ENCODE measurements around the gene TMEM74B.

The TMEM74B gene

DNA sequence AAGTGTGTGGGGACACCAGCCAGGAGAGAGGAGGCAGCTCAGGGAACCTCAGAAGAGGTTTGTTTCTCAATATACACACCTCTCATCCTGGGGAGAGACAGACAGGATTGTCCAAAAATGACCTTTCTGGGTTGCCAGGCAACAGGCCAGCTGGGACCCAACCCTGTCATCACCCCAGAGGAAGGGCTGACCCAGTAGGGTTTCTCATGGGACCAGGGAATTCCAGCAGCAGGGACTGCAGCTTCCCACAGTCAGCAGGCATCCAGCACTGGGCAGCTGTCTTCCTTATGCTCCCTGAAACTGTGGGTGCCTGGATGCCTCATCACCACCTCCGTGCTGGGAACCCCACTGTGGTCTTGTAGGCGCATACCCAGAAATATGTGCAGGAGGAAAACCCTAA is 19.8 kb upstream of the TMEM74B start:
- DNase-seq: no peak

DNA sequence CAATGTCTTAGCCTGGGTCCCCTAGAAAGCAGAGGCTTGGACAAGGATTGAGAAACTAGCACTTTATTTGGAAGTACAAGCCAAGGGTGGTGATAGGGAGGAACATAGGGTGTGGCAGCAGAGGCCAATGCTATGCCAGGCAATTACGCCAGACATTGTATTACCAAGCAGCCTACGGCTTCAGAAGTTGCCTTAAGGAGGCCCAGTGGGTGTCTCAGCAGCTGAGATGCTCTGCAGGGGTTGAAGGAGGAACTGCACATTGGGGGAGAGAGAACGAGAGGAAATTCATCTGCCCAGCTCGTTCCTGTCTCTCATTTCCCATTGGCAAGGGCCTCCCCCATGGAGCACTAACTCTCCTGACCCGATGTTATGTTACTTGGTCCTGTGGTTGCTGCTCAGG is 19.3 kb upstream of the TMEM74B start:
- peak; percentile 17 for DNase-seq

DNA sequence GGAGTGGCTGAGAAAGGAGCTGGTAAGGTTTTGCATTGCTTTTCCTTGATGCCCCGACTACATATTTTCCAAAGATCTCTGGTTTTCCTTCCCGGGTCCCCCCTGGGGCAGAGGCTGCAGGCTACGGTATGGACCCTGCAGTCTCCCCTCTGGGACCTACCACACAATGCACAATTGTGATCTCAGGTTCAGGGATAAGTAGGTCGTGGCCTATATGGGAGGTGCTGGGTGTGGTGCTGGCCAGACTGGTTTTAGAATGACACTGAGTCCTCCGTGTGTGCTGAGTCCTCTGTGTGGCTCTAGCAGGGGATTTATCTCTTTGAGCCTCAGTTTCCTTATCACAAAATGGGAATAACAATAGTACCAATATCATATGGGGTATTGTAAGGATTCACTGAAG is 18.8 kb upstream of the TMEM74B start:
- no peak for DNase-seq

DNA sequence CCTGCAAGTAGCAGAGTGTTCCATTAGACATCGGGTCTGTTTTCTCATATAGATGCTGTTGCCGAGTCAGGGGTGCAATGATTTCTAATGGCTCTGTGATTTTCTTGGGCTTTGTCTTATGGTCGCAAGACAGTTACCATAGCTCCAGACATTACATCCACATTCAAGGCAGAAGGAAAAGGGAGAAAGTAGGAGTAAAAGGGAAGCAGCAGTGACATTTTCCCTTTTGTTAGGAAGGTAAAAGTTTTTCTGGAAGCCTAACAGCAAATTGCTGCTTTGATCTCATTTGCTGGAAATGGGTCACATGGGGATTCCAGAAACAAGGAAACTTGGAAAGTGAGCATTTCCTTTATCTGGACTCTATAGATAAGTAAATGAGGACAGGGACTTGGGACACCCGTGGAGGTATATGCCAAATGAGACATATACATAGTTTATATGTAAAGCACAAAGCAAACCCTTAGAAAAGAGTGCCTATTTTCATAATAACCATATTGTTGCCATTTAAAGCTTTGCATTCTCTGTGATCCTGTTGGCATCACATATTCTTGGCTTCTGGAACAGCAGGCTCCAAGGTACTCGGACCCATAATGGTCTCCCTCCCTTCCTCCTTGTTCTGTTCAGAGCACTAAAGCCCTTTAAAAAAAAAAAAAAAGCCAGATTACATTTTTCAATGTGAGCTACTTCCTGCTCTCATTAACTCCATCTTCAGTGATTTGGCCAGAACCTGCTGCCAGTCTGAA is 18.2 kb upstream of the TMEM74B start, which contains the start of gene C20orf202:
Gene C20orf202, plus strand, starts transcription at position 693 of the 743 bp plus-strand sequence. CDS start 132 bp downstream, outside the sequence.
- DNase-seq: no peak

DNA sequence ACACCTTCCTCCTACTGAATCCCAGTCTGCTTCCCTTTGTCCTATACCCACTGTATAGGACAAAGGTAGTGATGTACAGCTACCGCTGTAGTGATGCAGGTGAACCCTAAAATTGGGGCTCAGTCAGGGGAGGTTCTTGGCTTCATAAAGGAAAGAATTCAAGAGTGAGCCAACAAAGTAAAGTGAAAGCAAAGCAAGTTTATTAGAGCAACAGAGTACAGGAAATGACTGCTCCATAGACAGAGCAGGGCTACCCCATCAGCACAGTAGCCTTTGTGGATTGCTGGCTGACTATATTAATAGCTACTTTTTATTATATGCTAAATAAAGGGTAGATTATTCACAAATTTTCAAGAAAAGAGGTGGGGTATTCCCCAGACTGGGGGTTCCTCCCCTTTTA is 15.2 kb upstream of the TMEM74B start:
- no peak for DNase-seq

DNA sequence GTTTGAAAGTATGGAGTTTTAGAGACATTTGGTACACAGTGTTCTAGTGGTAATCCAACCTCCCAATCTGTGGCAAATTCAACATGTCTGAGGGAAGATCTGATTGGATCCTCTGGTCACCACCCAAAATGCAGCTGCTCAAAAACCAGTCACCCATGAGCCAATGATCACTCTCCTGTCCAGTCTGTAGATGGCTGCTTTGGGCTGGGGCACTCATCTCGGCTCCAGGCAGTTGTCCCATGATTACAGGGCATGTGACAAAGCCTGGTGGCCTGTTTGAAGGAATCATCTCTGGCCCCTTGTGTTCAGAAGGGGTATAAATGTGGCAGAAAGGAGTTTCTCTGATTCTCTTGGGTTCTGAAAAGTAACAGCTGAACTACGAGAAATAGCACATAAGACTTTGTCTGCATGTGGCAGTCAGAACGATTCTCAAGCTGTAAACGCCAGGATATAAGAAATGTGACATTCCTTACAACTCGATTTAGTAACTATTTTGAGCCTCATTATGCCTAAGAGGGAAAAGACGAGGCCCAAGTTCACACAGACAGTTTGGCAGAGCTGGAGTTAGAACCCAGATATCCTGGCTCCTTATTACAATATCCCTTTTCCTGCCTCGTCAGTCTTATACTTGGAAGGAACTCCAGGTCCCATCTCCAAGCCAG is 14.6 kb upstream of the TMEM74B start:
- no peak for DNase-seq

DNA sequence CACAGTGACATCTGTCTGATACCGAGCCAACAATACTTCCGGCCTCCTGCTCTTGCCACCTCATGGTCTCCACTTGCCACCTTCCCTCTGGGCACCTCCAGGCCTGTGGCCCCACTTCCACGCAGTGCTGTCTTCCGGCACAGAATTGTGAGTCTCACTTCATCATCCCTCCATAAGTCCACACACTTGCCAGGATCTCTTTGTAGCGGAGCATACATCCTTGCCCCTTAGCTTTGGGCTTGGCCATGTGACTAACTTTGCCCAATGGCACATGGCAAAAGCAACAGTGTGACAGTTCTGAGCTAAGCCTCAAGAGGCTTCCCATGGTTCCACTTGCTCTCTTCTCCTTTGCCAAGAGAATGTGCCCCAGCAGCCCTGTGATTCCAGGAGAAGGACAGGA is 14.0 kb upstream of the TMEM74B start:
- DNase-seq: no peak

DNA sequence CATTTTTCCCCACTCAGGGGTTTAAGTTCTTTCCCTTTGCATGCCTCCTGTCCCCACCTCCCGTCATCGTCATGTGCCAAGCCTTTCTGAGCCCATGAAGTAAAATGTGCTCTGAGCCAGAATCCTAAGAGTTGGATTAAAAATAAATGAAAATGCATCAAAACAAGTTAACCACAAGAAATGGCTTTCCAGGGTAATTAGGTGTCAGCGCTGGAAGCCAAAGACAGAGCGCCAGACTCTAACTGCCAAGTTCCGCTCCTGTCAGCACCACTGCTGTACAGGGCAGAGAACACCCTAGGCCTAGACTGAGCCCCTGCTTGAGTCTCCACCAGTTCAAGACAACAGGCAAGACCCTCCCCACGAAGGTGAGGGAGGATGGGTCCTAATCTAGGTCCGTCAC is 13.0 kb upstream of the TMEM74B start:
- DNase-seq: no peak

DNA sequence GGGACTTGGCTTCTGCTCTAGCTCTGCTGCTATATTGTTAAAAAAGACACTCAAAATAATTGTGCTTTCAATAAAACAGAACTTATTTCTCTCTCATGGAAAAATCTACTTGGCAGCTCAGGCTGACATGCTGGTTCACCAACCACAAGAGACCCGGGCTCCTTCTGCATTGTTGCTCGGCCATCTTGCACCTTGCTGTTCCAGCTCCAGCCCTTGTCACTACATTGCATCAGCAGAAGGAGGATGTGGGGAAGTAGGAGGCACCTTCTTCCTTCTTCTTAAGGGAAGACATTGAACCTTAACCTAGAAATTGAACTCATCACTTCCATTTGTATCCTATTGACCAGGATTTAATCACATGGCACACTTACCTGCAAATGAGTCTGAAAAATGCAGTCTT is 11.9 kb upstream of the TMEM74B start:
- no peak for DNase-seq

DNA sequence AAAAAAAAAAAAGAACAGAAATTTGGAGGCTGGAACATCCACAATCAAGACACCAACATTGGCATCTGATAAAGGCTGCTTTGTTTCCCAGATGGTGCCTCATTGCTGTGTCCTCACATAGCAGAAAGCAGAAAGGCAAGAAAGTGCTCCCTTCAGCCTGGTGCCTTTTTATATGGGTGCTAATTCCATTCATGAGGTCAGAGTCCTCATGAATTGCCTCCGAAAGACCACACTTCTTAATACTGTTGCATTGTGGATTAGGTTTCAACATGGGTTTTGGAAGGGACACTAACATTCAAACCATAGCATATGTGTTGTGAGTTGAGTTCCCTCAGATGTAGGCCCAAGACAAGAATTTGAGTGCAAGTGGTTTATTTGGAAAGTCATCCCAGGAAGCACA is 10.4 kb upstream of the TMEM74B start:
- DNase-seq: no peak

DNA sequence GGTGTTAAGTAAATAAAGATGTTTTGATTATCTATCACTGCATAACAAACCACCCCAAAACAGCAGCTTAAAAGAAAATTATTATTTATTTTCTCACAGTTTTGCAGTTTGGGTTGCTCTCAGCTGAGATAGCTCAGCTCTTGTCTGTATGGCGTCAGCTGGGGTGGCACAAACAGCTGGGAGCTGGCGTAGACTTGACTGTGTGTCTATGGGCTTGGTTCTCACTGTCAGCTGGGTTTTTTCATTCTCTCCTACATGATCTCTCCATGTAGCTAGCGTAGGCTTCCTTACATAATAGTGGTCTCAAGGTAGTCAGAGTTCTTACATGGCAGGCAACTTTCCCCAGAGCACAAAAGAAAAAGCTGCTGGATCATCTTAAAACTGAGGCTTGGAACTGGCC is 6.5 kb upstream of the TMEM74B start:
- no peak for DNase-seq

DNA sequence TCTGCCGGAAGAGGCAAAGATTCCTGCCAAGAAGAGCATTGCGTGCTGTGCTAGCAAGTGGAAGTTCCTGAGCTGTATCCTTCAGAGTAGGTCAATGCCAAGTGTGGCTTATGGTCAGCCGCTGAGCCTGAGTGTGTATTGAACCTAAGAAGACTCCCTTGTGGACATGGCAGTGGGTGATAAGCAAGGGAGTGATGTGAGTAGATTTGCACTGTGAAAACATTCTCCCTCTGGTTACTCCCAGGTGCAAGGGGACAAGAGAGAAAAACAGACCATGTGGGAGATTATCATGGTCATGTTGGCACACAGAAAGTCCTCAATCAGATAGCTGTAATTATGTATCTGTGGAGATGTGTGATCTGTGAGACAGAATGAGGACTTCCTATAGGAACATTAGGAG is 6.1 kb upstream of the TMEM74B start:
- no peak for DNase-seq

DNA sequence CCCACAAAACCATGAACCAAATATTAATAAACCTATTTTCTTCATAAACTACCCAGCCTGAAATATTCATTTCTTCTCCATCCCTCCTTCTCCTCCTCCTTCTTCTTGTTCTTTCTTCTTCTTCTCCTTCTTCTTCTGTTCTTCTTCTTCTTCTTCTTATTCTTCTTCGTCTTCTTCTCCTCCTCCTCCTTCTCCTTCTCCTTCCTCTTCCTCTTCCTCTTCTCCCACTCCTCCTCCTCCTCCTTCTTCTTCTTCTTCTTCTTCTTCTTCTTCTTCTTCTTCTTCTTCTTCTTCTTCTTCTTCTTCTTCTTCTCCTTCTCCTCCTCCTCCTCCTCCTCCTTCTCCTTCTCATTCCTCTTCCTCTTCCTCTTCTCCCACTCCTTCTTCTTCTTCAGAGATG is 5.0 kb upstream of the TMEM74B start:
- DNase-seq: no peak

DNA sequence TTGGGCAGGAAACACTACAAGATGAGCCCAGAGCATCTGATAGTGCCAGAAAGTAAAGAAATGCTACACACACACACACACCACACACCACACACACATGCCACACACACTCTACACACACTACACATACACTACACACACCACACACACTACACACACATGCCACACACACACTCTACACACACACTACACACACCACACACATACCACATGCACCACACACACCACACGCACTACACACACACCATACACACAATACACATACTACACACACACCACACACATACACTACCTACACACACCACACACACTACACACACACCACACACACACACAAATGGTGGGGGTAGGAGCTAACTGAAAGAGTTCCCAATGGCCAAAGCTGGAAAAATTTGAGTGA is 3.6 kb upstream of the TMEM74B start:
- no peak for DNase-seq

DNA sequence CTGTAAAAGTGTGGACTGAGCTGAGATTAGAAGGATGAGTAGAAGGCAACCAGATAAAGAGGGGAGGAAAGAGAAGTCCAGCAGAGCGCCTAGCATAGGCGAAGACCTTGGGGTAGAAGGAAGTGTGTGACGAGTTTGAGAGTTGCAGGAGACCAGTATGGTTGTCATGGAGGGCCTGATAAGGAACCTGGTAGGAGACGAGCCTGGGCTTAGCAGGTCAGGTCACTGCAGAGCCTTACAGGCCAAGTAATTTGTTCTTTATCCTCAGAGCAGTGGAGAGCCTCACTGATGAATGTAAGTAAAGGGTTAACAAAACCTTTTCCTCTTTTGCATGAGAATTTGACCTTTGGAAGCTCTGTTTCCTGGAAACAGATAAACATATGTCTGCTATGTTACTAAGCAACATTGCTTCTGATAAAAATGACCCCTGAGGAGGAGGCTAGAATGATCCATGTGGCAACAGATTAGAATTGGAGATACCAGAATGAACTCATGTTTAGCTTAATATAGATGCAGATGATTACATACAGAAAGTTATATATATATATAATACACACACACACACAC is 2.9 kb upstream of the TMEM74B start:
- DNase-seq: peak; percentile 11

DNA sequence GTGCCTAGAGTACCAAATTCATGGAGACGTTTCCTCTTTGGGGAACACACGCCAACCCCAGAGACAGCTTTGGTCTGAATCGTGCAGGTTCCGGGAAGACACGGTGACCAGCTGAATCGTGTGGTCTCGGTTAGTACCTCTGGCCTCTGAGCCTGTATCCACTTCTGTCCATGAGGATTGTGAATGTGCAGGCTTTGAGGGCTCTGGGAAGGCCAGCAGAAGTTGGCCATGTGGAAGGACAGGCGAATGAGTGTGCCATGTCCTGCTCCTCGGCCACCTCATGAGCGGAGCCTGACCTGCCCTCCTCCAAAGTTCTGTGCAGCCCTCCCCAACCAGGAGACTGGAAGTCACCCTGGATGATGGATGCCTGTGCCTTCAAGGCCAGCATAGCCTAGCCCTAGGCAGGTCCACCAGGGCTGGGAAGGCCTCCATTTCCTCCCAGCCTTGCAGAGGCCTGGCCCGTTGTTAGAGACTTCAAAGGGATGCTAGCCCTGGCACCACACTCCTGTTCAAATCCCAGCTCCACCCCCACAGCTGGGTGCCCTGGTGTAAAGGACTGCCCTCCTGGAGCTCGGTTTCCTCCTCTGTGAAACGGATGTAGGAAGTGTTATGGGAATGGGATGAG is 1.7 kb upstream of the TMEM74B start:
- DNase-seq: no peak

DNA sequence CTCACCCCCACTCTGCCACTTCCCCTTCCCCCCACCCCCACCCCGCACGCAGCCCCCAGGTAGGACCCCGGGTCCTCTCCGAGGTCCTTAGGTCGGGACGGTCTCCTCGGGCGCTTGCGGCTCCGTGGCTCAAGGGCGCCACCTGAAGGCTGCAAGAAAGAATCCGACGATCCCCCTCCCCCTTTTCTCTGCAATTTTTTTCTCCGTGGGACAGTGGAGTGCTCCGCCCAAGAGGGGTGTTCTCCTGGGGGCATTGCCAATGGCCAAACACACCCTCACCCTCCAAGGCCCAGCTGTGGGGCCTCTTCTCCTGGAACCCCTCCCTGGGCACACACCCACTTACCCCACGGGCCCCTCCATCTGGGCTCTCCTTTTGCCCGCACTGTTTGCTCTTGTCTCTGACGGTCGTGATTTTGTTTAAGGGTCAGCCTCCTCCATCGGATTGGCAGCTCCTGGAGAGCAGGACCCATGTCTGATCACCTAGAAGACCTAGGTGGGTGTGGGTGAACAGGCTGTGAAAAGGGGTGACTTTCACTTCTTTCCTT is 1.1 kb upstream of the TMEM74B start:
- peak; percentile 72 for DNase-seq

DNA sequence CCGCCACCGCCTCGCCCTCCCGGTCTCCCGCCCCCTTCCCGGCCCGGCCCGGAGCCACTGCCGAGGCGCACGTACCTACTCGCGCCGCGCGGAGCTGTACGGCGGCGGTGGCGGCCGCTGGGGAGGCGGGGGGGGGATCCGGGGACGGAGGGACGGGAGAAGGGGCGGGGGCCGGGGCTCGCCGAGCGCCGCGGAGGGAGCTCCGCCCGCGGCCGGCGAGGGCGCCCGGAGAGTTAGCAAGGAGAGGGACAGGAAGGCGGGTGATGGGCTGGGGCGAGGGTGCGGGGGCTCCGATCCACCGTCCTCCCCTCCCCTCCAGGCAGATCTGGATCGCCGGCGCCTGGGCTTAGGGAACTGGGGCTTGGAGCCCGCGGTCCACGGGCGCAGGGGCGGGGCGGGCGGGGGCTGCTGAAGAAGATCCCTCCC is 548 bp upstream of the TMEM74B start:
- peak; percentile 13 for DNase-seq

DNA sequence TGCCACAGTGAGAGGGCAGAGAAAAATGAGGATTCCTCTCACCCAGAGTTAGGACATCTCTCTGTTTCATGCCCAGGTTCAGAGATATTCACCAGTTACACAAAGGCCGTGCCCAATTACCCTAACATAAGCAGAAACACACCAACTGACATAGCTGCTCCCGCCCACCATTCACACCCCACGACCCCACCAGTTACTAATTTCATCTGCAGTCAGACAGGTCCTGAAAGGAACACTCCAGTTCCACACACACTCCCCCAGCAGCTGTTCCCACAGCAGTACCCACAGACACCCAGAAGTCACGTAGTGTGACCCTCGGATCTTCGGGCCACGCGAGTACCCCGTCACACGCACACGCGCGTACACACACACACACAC is 532 bp downstream of the TMEM74B start:
- DNase-seq: no peak

DNA sequence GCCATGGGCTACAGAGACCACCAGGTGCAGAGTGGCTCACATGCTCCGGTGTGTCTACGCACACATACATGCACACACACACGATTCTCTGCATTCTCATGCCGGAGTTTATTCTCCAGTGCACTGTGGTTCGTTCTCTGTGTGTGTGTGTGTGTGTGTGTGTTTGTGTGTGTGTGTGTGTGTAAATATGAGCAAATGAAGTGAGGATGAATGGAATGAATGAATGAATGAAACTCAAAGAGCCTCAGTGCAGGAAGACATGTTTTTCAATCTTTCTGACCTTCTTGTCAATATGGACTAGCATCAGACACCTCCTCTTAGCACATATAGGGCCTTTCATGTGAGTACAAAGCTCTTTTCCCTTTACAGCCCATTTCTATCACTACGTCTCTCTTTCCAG is 1.6 kb downstream of the TMEM74B start:
- DNase-seq: no peak

DNA sequence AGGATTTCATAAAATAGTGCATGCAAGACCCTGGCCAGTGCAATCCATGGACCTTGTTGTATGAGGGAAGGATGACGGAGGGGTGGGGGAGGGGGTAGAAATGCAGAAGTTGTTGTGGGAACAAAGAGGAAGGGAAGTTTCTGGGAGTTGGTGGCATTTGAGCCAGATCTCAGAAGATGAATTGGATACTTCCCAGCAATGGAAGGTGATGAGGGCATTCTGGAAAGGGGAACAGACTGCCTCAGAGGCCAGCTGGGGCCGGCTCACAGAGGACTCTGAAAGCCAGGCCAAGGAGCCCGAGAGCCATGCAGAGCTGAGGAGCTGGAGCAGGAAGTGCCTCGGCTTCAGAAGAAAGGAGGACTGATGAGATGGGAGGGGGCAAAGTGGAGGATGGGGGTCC is 2.7 kb downstream of the TMEM74B start:
- peak; percentile 81 for DNase-seq

DNA sequence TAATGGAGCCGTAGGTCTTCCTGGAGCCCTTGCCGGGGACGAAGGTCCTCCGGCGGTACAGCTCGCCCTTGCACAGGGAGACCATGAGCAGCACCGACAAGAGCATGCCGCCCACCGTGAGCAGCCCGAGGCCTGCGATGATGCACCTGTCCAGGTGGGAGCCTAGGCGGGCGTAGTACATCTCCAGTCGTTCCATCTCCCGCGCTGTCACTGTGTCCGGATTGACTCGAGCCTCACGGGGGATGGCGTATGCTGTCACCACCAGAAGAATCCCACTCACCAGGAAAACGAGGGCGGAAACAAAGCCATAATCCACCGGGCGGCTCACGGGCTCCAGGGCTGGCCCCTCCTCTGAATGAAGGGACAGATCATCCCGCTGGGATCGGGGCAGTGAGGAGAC is 3.8 kb downstream of the TMEM74B start:
- no peak for DNase-seq

DNA sequence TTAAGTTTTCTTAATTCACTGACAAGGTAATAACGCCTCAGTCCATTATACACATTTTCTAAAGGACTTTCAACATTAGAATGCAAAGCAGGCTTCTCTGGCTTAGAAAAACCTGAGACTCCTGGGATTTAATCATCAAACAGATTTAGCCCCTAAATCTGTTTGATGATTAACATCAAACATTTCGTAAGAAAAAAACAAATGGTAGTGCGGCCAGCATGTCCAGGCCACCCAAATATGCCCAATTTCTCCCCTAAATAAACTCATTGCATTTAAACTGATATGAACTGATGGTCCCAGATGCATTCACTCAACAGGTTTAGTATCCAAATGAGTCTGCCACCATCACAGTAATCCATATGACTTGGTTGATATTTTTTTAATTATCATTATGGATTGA is 6.2 kb downstream of the TMEM74B start:
- DNase-seq: no peak

DNA sequence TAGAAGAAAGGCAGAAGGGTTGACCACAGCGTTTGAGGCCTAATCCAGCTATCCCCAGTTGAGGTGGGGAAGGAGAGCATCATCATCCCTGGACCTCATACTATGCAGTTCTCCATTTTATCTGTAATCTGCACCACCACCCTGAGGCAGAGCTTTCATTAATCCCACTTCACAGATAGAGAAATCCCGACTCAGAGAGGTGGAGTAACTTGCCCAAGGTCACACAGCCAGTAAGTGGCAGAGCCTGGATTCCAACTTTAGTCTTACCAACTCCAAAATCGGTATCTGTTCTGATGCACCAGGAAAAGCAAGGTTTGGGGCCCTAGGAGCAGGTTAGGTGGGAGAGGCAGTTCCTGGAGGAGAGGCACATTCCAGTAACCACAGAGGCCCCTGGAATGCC is 6.7 kb downstream of the TMEM74B start:
- no peak for DNase-seq

Data from suppressor macrophage treated with lipopolysaccharide for 4 hours (primary cell).